ENCODE measurements around the gene TBPL1. TPM values are rescaled to one million over a fixed set of nuclear protein-coding genes. Genes with fewer than 3 reads are reported as not detected.
"Not testable (repeated sequence)": the region's sequence is repeated elsewhere in the genome, so short reads cannot be mapped to it uniquely, and the experiment has no call there.

The TBPL1 gene
- total RNA-seq, 1 donor from 2014 or later: 50.2 TPM

DNA sequence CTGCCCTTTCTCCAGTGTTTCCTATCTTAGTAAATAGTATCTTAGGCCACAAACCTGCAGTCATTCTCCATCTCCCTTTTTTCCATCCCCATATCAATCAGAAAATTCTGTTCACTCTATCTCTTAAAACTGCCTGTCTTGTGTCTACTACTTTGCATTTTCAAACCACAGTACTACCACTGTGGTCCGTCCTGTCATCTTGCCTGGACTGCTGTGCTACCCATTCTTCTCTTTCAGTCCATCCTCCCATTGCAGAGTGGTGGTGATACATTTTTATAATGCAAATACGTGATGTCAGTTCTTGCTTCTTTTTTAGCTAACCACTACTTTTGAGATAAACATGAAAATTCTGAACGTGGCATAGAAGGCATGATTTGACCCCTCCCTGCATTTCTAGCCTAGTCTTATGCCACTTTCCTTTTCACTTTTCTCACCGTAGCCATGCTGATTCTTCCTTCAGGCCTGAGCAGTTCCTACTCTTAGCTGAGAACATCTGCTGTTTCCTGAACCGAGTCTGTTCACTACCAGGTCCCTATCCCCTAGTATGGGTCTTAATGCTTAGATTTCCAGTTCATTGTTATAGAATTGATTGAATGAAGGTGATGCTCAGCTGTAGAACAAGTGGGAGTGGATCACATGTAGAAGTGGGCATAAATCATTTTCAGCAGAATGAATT, 13.8 kb downstream of the TBPL1 start:
- Mint-ChIP-seq H3K4me3 (no peak overlapping the region), H3K36me3 (ENCODE audit: low read depth) (peaks cover 1% of the 10 kb centered on the region)

DNA sequence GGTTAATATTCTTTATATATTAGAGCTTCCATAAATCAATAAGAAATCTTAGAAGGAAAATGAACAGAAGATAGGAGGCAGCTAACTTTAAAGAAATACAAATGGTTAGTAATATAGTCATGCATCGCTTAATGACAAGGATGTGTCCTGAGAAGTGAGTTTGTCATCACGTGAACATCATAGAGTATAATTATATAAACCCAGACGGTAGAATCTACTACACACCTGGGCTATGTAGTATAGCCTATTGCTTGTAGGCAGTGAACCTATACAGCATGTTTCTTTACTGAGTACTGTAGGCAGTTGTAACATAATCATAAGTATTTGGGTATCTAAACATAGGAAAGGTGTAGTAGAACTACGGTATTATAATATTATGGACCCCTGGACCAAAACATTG, 14.3 kb downstream of the TBPL1 start:
- no peak for DNase-seq (ENCODE audit: low read depth, low spot score)
- TF ChIP-seq, protein P1, sequence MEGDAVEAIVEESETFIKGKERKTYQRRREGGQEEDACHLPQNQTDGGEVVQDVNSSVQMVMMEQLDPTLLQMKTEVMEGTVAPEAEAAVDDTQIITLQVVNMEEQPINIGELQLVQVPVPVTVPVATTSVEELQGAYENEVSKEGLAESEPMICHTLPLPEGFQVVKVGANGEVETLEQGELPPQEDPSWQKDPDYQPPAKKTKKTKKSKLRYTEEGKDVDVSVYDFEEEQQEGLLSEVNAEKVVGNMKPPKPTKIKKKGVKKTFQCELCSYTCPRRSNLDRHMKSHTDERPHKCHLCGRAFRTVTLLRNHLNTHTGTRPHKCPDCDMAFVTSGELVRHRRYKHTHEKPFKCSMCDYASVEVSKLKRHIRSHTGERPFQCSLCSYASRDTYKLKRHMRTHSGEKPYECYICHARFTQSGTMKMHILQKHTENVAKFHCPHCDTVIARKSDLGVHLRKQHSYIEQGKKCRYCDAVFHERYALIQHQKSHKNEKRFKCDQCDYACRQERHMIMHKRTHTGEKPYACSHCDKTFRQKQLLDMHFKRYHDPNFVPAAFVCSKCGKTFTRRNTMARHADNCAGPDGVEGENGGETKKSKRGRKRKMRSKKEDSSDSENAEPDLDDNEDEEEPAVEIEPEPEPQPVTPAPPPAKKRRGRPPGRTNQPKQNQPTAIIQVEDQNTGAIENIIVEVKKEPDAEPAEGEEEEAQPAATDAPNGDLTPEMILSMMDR (conservative IDR thresholded peaks at IDR 0.05): no peak
- no peaks in the 10 kb centered on the region for H3K27me3 Mint-ChIP-seq (ENCODE audit: low read depth)
- H3K36me3 Mint-ChIP-seq (ENCODE audit: low read depth): no peaks in the 10 kb centered on the region
- H3K27ac Mint-ChIP-seq (ENCODE audit: unreplicated experiment): no peak overlapping the region
- H3K4me1 Mint-ChIP-seq: peaks cover 9% of the 10 kb centered on the region
- H3K9me3 Mint-ChIP-seq: no peaks in the 10 kb centered on the region
- H3K4me3 Mint-ChIP-seq: no peak overlapping the region

More for the DNA sequence above, 13.8 kb downstream of the TBPL1 start:
- Mint-ChIP-seq H3K27ac (ENCODE audit: unreplicated experiment) (peak overlapping the region; percentile 21), H3K27me3 (ENCODE audit: low read depth) (no peaks in the 10 kb centered on the region), H3K9me3 (no peaks in the 10 kb centered on the region), H3K4me1 (peaks cover 11% of the 10 kb centered on the region)
- no peak for DNase-seq (ENCODE audit: low read depth, low spot score)
- TF ChIP-seq, protein P1 (conservative IDR thresholded peaks at IDR 0.05): no peak

DNA sequence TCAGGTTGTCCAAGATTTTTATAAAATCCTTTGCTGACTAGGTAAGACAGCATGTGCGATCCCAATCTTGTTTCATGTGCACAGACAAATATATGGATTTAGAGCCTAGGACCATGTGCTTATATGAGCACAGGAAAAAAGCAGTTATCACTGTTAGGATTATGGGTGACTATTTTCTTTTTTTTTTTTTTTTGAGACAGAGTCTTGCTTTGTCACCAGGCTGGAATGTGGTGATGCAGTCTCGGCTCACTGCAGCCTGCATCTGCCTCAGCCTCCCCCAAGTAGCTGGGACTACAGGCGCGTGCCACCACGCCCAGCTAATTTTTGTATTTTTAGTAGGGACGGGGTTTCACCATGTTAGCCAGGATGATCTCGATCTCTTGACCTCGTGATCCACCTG, 14.8 kb downstream of the TBPL1 start:
- not testable (repeated sequence) for H3K4me1 Mint-ChIP-seq; H3K27me3 Mint-ChIP-seq (ENCODE audit: low read depth); DNase-seq (ENCODE audit: low read depth, low spot score); H3K4me3 Mint-ChIP-seq; H3K27ac Mint-ChIP-seq (ENCODE audit: unreplicated experiment); H3K9me3 Mint-ChIP-seq; H3K36me3 Mint-ChIP-seq (ENCODE audit: low read depth)

DNA sequence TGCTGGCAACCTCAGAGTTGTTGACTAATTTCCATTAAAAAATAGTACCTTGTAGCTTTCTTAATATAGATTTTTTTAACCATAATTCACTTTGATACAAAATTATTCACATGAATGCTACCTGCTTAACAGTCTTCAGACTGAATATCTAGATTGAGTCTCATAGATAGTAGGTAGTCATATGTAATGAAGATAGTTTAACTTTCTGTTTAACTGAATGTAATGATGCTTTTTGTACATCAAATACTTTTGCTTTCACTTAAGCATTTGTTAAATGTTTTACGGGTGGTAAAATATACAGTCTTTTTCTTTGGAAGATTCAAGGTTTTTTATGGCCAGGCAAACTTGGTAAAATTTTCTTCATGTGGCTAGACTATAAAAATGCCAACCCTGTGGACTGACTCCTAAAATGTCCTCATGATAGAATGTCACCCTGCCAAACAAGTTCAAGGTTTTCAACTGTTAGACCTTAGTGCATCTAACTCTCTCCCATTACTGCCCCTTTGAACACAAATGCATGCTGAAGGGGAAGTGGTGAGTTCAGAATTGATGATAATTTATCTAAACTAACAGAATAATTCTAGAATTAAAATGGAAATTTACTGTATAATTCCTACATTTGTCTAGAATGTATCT, 16.4 kb downstream of the TBPL1 start:
- no peaks in the 10 kb centered on the region for H3K9me3 Mint-ChIP-seq
- peaks cover 15% of the 10 kb centered on the region for H3K4me1 Mint-ChIP-seq

DNA sequence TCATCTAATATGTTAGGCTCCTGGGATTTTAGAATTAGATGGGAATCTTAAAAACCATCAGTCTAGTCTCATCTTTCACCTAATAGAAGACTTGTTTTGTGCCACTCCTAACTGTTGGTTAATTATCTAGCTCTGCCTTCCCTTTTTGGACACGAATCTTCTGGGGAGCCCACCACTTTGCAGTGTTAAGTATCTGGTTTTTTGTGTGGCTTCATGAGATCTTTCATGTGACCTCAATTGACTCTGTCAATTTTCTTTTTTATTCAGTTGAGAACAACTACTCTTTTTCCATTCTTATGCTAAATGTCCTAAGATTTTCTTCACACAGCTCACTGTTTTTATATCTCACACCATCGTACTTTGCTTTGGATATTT, 16.9 kb downstream of the TBPL1 start:
- H3K36me3 Mint-ChIP-seq (ENCODE audit: low read depth): no peaks in the 10 kb centered on the region
- H3K4me1 Mint-ChIP-seq: peaks cover 15% of the 10 kb centered on the region
- DNase-seq (ENCODE audit: low read depth, low spot score): no peak
- TF ChIP-seq, protein P1 (conservative IDR thresholded peaks at IDR 0.05): no peak
- no peak overlapping the region for H3K27ac Mint-ChIP-seq (ENCODE audit: unreplicated experiment)
- no peak overlapping the region for H3K4me3 Mint-ChIP-seq
- no peaks in the 10 kb centered on the region for H3K9me3 Mint-ChIP-seq
- H3K27me3 Mint-ChIP-seq (ENCODE audit: low read depth): no peaks in the 10 kb centered on the region

More for the DNA sequence above, 16.4 kb downstream of the TBPL1 start:
- no peak for DNase-seq (ENCODE audit: low read depth, low spot score)
- H3K27me3 Mint-ChIP-seq (ENCODE audit: low read depth): no peaks in the 10 kb centered on the region
- H3K27ac Mint-ChIP-seq (ENCODE audit: unreplicated experiment): no peak overlapping the region
- no peak overlapping the region for H3K4me3 Mint-ChIP-seq
- H3K36me3 Mint-ChIP-seq (ENCODE audit: low read depth): no peaks in the 10 kb centered on the region
- TF ChIP-seq, protein P1 (conservative IDR thresholded peaks at IDR 0.05): no peak

DNA sequence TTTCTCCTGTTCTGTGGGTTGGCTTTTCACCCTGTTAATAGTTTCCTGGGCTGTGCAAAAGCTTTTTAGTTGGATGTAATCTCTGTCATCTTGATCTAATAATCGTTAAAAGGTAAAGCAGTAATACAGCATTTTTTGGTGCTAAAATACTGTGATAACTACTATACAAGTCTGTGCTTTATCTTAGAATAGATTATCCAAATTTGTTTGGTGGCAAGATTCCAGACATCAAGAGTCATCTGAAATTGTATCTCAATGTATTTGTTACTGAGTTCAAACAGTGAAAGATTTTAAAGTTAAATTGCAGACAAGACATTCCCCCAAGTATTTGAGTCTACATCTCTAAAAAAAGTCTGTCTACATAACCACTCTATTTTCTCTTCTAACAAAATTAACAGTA, 18.8 kb downstream of the TBPL1 start:
- Mint-ChIP-seq H3K4me1 (peaks cover 10% of the 10 kb centered on the region), H3K36me3 (ENCODE audit: low read depth) (no peaks in the 10 kb centered on the region), H3K27me3 (ENCODE audit: low read depth) (no peaks in the 10 kb centered on the region), H3K4me3 (no peak overlapping the region), H3K9me3 (no peaks in the 10 kb centered on the region), H3K27ac (ENCODE audit: unreplicated experiment) (no peak overlapping the region)
- no peak for DNase-seq (ENCODE audit: low read depth, low spot score)
- TF ChIP-seq, protein P1 (conservative IDR thresholded peaks at IDR 0.05): no peak

Measured in neural crest cell (in vitro differentiated cells).